HUES64 (cell line): ENCODE results near the gene RMC1.
"Not testable (repeated sequence)": the region's sequence is repeated elsewhere in the genome, so short reads cannot be mapped to it uniquely, and the experiment has no call there.

Experiments
- H3K27ac ChIP-seq: 2 replicates; pipeline ENCODE4 v1.7.0; 2013; ENCODE audit warnings: low read depth, low read length, inconsistent platforms
- H3K27me3 ChIP-seq: 2 replicates; pipeline ENCODE4 v1.6.1; 2013; ENCODE audit warnings: mild to moderate bottlenecking, low read length; ENCODE audit not compliant: insufficient read depth
- H3K36me3 ChIP-seq: 2 replicates; pipeline ENCODE4 v1.6.1; 2013; ENCODE audit warnings: mild to moderate bottlenecking, low read length; ENCODE audit not compliant: insufficient read depth
- H3K4me1 ChIP-seq: 2 replicates; pipeline ENCODE4 v1.6.1; 2013; ENCODE audit warnings: mild to moderate bottlenecking, low read length, moderate library complexity; ENCODE audit not compliant: insufficient read depth
- H3K4me3 ChIP-seq: 2 replicates; pipeline ENCODE4 v1.5.1; 2013; ENCODE audit warnings: mild to moderate bottlenecking, low read length, moderate library complexity
- H3K9ac ChIP-seq: 2 replicates; pipeline ENCODE4 v1.6.1; 2013; ENCODE audit warnings: mild to moderate bottlenecking, low read depth, low read length
- H3K9me3 ChIP-seq: 2 replicates; pipeline ENCODE4 v1.6.1; 2013; ENCODE audit warnings: low read depth, low read length; ENCODE audit not compliant: insufficient read depth
- WGBS: fragments of 150-250, 120-280 bp; methylation state at CpG from one replicate; pipeline ENCODE4 v1.1.7; 2013; ENCODE audit warnings: missing lambda C conversion rate; 5-methylcytosine and 5-hydroxymethylcytosine counted together

Gene RMC1

GRCh38 chr18:23471486-23471885 lies 31.8 kb upstream of the RMC1 start:
- no peak overlapping the region for H3K9ac ChIP-seq
- H3K4me1 ChIP-seq, result no peaks in the 10 kb centered on the region
- no peak overlapping the region for H3K4me3 ChIP-seq
- 91% methylated on average over 6 of the region's 6 CpGs for WGBS
- no peak overlapping the region for H3K27ac ChIP-seq
- peaks cover 88% of the 10 kb centered on the region for H3K36me3 ChIP-seq
- no peaks in the 10 kb centered on the region for H3K27me3 ChIP-seq
- H3K9me3 ChIP-seq, result no peaks in the 10 kb centered on the region

DNA sequence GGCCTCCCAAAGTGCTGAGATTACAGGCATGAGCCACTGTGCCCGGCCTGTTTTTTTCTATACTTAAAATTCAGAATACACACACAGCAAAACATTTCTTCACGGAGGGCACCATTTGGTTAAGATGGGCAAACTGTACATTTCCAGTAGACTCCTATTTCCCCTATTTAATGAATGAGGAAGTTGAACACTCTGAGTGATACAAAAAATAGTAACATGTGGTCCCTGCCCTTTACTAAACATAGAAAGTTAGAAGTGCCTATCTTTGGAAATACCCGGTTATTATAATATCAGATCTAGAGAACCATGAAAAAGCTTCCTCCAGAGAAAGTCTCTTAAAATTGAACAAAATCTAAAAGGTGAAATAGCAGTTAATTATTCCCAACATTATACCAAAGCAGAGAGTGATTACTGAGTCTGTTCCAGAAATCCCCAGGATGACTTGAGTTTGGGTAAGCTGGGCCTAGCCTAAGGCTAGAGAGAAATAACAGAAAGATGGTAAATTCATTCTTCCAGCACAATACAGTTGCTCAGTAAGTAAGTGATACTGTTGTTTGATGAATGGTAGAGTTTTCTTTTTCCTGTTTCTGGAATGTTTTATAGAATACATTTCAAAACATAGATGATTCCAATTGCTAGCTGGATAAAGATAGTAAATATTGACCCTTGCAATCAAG lies 23.3 kb upstream of the RMC1 start:
- Histone ChIP-seq H3K36me3 (peaks cover 70% of the 10 kb centered on the region), H3K4me1 (peaks cover 5% of the 10 kb centered on the region; the same call in 1 of the 2 replicates), H3K9me3 (no peaks in the 10 kb centered on the region), H3K9ac (no peak overlapping the region), H3K4me3 (no peak overlapping the region), H3K27me3 (no peaks in the 10 kb centered on the region), H3K27ac (no peak overlapping the region)
- WGBS, result 88% methylated on average over 2 of the region's 3 CpGs

DNA sequence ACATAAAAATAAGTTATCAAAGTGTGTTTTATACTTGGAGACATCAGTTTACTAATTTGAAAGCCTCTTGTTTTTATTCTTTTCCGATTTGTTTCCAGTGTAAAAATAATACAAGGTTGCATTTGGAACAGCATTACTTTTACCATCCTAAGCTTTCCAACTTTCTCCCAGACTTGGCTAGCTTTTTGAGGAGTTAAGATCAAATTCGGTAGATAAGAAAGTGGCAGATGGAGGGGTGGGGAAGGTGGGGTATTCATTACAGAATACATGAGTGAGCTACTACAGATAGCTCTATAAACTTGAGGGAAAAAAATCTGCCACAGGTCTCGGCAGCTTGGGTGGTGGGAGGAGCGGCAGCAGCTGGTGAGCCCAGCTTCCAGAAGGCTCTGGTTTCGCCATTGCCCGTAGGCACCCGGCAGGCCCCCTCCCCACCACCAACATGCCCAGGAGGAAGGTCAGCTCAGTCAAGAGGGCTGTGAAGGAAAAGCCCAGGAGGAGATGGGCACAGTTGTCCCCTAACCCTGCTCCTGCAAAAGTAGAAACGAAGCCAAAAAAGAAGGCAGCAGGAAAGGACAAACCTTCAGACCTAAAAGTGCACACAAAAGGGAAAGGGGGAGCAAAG lies 18.6 kb upstream of the RMC1 start:
- Histone ChIP-seq H3K4me3 (no peak overlapping the region), H3K27ac (no peak overlapping the region), H3K27me3 (no peaks in the 10 kb centered on the region), H3K9me3 (no peaks in the 10 kb centered on the region), H3K9ac (no peak overlapping the region), H3K36me3 (peaks cover 30% of the 10 kb centered on the region), H3K4me1 (peaks cover 7% of the 10 kb centered on the region; the same call in 1 of the 2 replicates)
- 84% methylated on average over 7 of the region's 8 CpGs for WGBS

- Histone ChIP-seq H3K36me3 (peaks cover 23% of the 10 kb centered on the region), H3K27me3 (no peaks in the 10 kb centered on the region), H3K27ac (no peak overlapping the region), H3K9ac (no peak overlapping the region), H3K4me1 (peaks cover 7% of the 10 kb centered on the region; the same call in 1 of the 2 replicates), H3K9me3 (0 out of 2 replicates have a peak, but pooled peaks cover 2% of the 10 kb centered on the region), H3K4me3 (no peak overlapping the region)
- 87% methylated on average over 6 of the region's 7 CpGs for WGBS
Observed at GRCh38 chr18:23485386-23485785, 17.9 kb upstream of the RMC1 start.

DNA sequence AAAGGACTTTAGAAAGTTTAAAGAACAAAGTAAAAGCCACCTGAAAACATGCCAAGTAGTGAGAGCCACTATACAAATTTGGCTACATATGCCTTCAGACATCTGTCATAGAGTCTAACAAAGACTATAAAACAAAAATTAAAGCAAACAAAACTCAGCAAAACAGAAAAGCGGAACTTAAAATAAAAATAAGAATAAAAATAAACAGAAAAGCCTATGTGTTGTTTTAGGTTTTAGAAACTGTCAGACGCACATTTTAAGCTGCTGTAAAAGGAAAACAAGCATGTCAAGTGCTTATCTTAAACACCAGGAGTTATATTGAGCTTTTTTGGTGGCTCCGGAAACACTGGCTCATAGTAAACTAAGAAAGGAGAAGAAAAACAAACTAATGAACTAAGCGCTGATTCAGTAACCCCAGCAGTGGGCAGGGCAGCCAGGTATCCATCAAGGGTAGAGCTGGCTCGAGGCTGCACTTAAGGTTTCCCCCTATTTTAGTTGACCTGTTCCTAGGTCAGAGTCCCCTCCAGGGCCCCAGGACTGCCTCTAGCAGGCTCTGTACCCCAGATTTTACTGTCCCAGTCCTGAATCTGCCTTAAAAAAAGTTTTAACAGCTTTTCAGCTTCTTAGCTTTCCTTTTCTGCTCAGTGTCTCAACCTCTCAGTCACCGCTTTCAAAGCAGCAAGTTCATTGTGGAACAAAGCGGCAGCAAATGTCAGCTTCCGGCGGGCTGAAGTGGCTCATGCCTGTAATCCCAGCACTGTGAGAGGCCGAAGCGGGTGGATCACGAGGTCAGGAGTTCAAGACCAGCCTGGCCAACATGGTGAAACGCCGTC lies 15.4 kb upstream of the RMC1 start:
- Histone ChIP-seq H3K36me3 (no peaks in the 10 kb centered on the region), H3K27me3 (no peaks in the 10 kb centered on the region), H3K4me1 (peaks cover 7% of the 10 kb centered on the region; the same call in 1 of the 2 replicates), H3K4me3 (no peak overlapping the region), H3K27ac (no peak overlapping the region), H3K9ac (no peak overlapping the region), H3K9me3 (0 out of 2 replicates have a peak, but pooled peaks cover 2% of the 10 kb centered on the region)
- 88% methylated on average over 13 of the region's 14 CpGs for WGBS

DNA sequence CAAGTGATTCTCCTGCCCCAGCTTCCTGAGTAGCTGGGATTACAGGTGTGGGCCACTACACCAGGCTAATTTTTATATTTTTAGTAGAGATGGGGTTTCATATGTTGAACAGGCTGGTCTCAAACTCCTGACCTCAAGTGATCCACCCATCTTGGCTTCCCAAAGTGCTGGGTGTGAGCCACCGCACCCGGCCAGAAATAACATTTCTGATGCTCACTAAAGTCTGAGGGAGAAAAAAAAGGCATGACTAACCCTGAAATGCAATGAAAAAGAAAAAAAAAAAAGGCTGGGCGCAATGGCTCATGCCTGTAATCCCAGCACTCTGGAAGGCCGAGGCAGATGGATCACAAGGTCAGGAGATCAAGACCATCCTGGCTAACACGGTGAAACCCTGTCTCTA lies 13.7 kb upstream of the RMC1 start:
- not testable (repeated sequence) for H3K4me3 ChIP-seq, H3K27me3 ChIP-seq, H3K36me3 ChIP-seq, H3K27ac ChIP-seq, H3K4me1 ChIP-seq, H3K9ac ChIP-seq, H3K9me3 ChIP-seq
- 77% methylated on average over 5 of the region's 5 CpGs for WGBS

DNA sequence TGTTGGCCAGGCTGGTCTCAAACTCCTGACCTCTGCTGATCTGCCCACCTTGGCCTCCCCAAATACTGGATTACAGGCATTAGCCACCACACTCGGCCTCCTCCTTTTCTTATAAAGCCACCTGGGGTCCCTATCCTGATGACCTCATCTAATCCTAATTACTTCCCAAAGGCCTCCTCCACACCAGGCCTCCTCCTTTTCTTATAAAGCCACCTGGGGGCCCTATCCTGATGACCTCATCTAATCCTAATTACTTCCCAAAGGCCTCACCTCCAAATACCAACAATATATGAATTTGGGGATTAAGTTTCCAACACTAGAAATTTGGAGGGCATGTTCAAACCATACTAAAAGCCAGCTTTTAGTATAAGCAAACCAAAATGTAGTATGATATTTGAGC lies 9.7 kb upstream of the RMC1 start:
- 77% methylated on average over 1 of the region's 1 CpG for WGBS
- H3K36me3 ChIP-seq, result no peaks in the 10 kb centered on the region

DNA sequence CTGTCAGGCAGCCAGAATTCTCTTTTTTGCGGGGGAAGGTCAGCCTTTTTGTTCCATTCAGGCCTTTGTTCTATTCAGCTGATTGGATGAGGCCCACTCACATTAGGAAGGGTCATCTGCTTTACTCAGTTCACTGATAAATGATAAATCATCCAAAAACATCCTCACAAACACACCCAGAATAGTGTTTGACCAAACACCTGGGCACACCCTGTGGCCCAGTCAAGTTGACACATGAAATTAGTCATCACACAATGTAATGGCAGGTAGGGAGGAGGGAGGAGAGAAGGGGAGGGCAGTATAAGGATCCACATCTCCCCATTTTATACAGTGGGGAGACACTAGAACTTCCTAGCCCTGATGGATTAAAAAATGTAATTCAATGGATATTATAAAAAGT lies 8.3 kb upstream of the RMC1 start:
- Histone ChIP-seq H3K4me1 (no peaks in the 10 kb centered on the region), H3K9me3 (0 out of 2 replicates have a peak, but pooled peaks cover 2% of the 10 kb centered on the region), H3K27ac (no peak overlapping the region), H3K36me3 (no peaks in the 10 kb centered on the region), H3K27me3 (no peaks in the 10 kb centered on the region), H3K9ac (no peak overlapping the region), H3K4me3 (no peak overlapping the region)
- WGBS, result 94% methylated on average over 1 of the region's 1 CpG

More for the DNA sequence above, 9.7 kb upstream of the RMC1 start:
- H3K9ac ChIP-seq, result no peak overlapping the region
- no peaks in the 10 kb centered on the region for H3K27me3 ChIP-seq
- H3K4me3 ChIP-seq, result no peak overlapping the region
- H3K4me1 ChIP-seq, result no peaks in the 10 kb centered on the region
- H3K27ac ChIP-seq, result no peak overlapping the region
- H3K9me3 ChIP-seq, result 0 out of 2 replicates have a peak, but pooled peaks cover 2% of the 10 kb centered on the region

GRCh38 chr18:23495723-23496440 lies 7.4 kb upstream of the RMC1 start:
- H3K9me3 ChIP-seq, result no peaks in the 10 kb centered on the region
- no peak overlapping the region for H3K27ac ChIP-seq
- WGBS, result 91% methylated on average over 12 of the region's 12 CpGs
- H3K9ac ChIP-seq, result no peak overlapping the region
- no peak overlapping the region for H3K4me3 ChIP-seq
- no peaks in the 10 kb centered on the region for H3K4me1 ChIP-seq
- H3K36me3 ChIP-seq, result no peaks in the 10 kb centered on the region
- no peaks in the 10 kb centered on the region for H3K27me3 ChIP-seq

DNA sequence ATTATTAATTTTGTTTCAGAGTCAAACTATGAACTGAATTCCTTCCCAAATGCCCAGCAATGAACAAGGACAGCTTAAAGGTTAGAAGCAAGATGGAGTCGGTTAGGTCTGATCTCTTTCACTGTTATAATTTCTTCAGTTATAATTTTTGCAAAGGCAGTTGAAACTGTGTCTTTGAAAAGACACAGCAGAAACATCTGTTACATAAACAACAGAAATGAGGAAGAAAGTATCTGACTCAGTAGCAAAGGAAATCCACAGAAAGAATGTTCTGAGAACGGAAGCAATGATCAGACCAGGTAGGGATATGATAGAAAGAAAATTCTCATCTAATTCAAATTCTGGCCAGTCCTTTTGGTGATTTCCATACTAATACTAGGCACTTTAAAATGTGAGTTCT lies 5.2 kb upstream of the RMC1 start:
- Histone ChIP-seq H3K4me1 (no peaks in the 10 kb centered on the region), H3K36me3 (no peaks in the 10 kb centered on the region), H3K27ac (no peak overlapping the region), H3K9ac (no peak overlapping the region), H3K27me3 (peaks cover 6% of the 10 kb centered on the region; the same call in 1 of the 2 replicates), H3K9me3 (no peaks in the 10 kb centered on the region), H3K4me3 (no peak overlapping the region)
- WGBS, result 100% methylated on average over 1 of the region's 2 CpGs
